Measurements from ENCODE around the gene TDRD7. TPM values are rescaled to one million over a fixed set of nuclear protein-coding genes. Genes with fewer than 3 reads are reported as not detected.
"Not testable (repeated sequence)": the region's sequence is repeated elsewhere in the genome, so short reads cannot be mapped to it uniquely, and the experiment has no call there.

TDRD7 gene
- total and polyA plus RNA-seq, 2 of the 8 experiments (the other 6 are each of a cell fraction or from before 2014, with no cell fraction given): 1.2 to 2.3 TPM

DNA sequence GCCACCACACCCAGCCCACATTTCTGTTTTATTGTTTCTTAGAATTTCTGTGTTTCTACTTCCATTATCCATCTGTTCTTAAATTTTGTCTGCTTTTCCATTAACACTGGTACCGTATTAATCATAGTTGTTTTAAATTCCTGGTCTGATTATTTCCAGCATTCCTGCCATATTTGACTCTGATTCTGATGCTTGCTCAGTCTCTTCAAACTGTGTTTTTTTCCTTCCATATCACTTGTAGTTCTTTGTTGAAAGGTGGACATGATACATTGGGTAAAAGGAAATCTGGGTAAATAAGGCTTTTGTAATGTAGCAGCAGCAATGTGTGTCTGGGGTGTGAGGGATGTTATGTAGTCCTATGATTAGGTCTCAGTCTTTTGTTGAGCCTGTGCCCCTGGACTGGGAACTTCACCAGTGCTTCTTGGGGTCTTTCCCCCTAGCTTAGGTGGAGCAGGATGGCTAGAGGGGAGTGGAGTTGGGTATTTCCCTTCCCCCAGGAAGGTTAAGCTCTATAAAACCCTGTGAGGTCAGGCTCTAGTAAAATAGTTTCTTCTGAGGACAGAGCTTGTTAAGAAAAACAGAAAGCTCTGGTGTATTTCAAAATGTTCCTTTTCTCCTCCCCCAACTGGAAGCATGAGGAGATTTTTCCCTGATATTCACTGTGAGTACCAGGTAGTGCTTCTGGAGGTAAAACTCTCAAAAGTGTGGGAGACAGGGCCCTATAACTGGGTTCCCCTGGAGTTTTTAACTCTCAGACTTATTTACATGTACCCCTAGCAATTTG is 79.5 kb downstream of the TDRD7 start (continued):
- no peak for TF ChIP-seq BACH1 (IDR thresholded peaks at IDR 0.05; ENCODE audit: low read length)
- TF ChIP-seq YY1 (IDR thresholded peaks at IDR 0.05; ENCODE audit: low read depth, low read length): no peak

DNA sequence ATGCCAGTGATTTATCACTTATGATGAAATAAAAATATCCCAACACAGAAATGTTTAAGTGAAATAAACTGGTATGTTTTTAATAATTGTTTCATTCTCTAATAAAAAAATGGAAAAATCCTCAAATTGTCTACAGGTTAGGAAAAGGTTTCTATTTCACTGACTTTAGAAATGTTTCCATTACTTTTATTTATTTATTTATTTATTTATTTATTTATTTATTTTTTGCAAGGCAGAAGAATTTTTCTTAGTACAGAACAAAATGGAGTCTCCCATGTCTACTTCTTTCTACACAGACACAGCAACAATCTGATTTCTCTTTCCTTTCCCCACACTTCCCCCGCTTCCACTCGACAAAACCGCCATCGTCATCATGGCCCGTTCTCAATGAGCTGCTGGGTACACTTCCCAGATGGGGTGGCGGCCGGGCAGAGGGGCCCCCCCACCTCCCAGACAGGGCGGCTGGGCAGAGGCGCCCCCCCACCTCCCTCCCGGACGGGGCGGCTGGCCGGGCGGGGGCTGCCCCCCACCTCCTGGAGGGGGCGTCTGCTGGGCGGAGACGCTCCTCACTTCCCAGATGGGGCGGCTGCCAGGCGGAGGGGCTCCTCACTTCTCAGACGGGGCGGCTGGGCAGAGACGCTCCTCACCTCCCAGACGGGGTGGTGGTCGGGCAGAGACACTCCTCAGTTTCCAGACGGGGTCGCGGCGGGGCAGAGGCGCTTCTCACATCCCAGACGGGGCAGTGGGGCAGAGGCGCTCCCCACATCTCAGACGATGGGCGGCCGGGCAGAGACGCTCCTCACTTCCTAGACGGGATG is 85.9 kb downstream of the TDRD7 start:
- H3K23ac ChIP-seq (ENCODE audit: insufficient read length); H2BK20ac ChIP-seq (ENCODE audit: low read length); H4K91ac ChIP-seq (replicated peaks; ENCODE audit: insufficient read length, low read length); H4K5ac ChIP-seq (ENCODE audit: insufficient read length, low read depth, low read length); H3K79me2 ChIP-seq (ENCODE audit: control insufficient read depth in 1 of 2, insufficient read depth in 2 of 2, low read length in 2 of 2); H2BK12ac ChIP-seq (ENCODE audit: low read depth, low read length); H3K9ac ChIP-seq (replicated peaks in 1 of 4; ENCODE audit: extremely low read depth in 1 of 4, low read depth in 3 of 4, low read length in 3 of 4); H3K27ac ChIP-seq (ENCODE audit: low read depth, low read length); FAIRE-seq; H3K4me1 ChIP-seq (replicated peaks in 1 of 4; ENCODE audit: control insufficient read depth in 3 of 4, insufficient read depth in 4 of 4, low read length in 3 of 4); H3K56ac ChIP-seq (replicated peaks; ENCODE audit: insufficient read length, low read depth, low read length); POLR2A ChIA-PET (ENCODE audit: partially characterized antibody); H2BK15ac ChIP-seq (ENCODE audit: low read length); H2BK120ac ChIP-seq (replicated peaks; ENCODE audit: low read depth, low read length); H3K4ac ChIP-seq (replicated peaks; ENCODE audit: insufficient read length, low read depth, low read length); H2AK5ac ChIP-seq (ENCODE audit: low read depth, low read length); H4K20me1 ChIP-seq (replicated peaks in 1 of 2; ENCODE audit: control insufficient read depth in 1 of 2, insufficient read depth in 2 of 2, low read length in 2 of 2); H2AFZ ChIP-seq (ENCODE audit: low read length); H3K4me3 ChIP-seq (ENCODE audit: extremely low read depth in 1 of 4, insufficient read depth in 2 of 4, low read depth in 3 of 4, low read length in 4 of 4); H3K79me1 ChIP-seq (ENCODE audit: low read depth, low read length); H3K36me3 ChIP-seq (ENCODE audit: control insufficient read depth in 2 of 4, insufficient read depth in 4 of 4, low read length in 3 of 4); H3K4me2 ChIP-seq (ENCODE audit: insufficient read depth in 1 of 2, low read depth in 2 of 2, low read length in 2 of 2); H4K8ac ChIP-seq (ENCODE audit: extremely low read depth, insufficient read depth, low read length); H3K14ac ChIP-seq (ENCODE audit: insufficient read length); H2BK5ac ChIP-seq (ENCODE audit: low read depth, low read length); H3K18ac ChIP-seq (ENCODE audit: extremely low read depth, low read length): not testable (repeated sequence)
- CTCF ChIA-PET (ENCODE audit: partially characterized antibody): interaction anchor here (1.2 to 2.8 kb wide), 5 partner anchors 9 to 118 kb away, joined by 4 to 11 read pairs (median 4); no protein-coding TSS in a partner anchor
- peak in 1 of 2 experiments; percentile 35 for DNase-seq (ENCODE audit: low read depth in 1 of 2, low spot score in 2 of 2)
- peaks cover 24 to 38% (median 31%) of the 10 kb centered on the region in 4 experiments for H3K27me3 ChIP-seq (replicated peaks in 1 of 4; ENCODE audit: control insufficient read depth in 3 of 4, extremely low read depth in 1 of 4, insufficient read depth in 3 of 4, low read length in 3 of 4)
- H3K23me2 ChIP-seq (ENCODE audit: low read depth, low read length): peaks cover 12% of the 10 kb centered on the region
- WGBS, 2 experiments (ENCODE audit: extremely low coverage in 1 of 2, insufficient coverage in 1 of 2, insufficient read length in 1 of 2, insufficient replicate concordance in 2 of 2, low coverage in 1 of 2, low lambda C conversion rate in 2 of 2, missing lambda C conversion rate in 1 of 2): 96% methylated on average over 14 of the region's 36 CpGs; no CpG with 5 or more reads in 1 of the 2 experiments
- H3K9me3 ChIP-seq (ENCODE audit: insufficient read depth in 2 of 2, low read depth in 1 of 2, low read length in 1 of 2): peaks cover 0 to 10% of the 10 kb centered on the region in 2 experiments; a peak in 1 of 4 replicates

All from H1 (cell line).